Activated B cell treated with CpG ODN at 0.5 μM for 24 hours (primary cell): Measurements from ENCODE around the gene TFAP2C. TPM values are rescaled to one million over a fixed set of nuclear protein-coding genes. Genes with fewer than 3 reads are reported as not detected.
"Not testable (repeated sequence)": the region's sequence is repeated elsewhere in the genome, so short reads cannot be mapped to it uniquely, and the experiment has no call there.

Source experiments
- ATAC-seq: fragments of 200-7000 bp; cut with Tn5 transposase; one replicate; pipeline ENCODE4 v1.10.0; 2021; ENCODE audit warnings: low read depth, mild to moderate bottlenecking, moderate library complexity
- CTCF ChIA-PET: fragments of 350-600 bp; sonication (Branson Sonifier 250); formaldehyde crosslinking; loops from one replicate; lab custom pipeline; 2021; ENCODE audit warnings: antibody characterized with exemption; lab: Charles Lee
- POLR2A ChIA-PET: fragments of 350-600 bp; sonication (Branson Sonifier 250); formaldehyde crosslinking; loops from one replicate; lab custom pipeline; 2021; ENCODE audit warnings: antibody characterized with exemption; lab: Charles Lee
- DNase-seq: peaks from one replicate; pipeline ENCODE4 v3.0.0; 2022
- H3K27ac Mint-ChIP-seq: one replicate; pipeline ENCODE4 v1.8.0; 2020; ENCODE audit warnings: mixed read lengths
- H3K27me3 Mint-ChIP-seq: one replicate; pipeline ENCODE4 v1.8.0; 2021; ENCODE audit warnings: mixed read lengths
- H3K36me3 Mint-ChIP-seq: one replicate; pipeline ENCODE4 v1.8.0; 2021; ENCODE audit warnings: low read depth, mixed read lengths
- H3K4me1 Mint-ChIP-seq: one replicate; pipeline ENCODE4 v1.8.0; 2021; ENCODE audit warnings: mixed read lengths
- H3K4me3 Mint-ChIP-seq: one replicate; pipeline ENCODE4 v1.8.0; 2020; ENCODE audit warnings: mild to moderate bottlenecking, mixed read lengths
- H3K9me3 Mint-ChIP-seq: one replicate; pipeline ENCODE4 v1.8.0; 2020; ENCODE audit warnings: mixed read lengths
- CTCF ChIP-seq: fragments of 200-600 bp; IDR thresholded peaks from one replicate; pipeline ENCODE4 v1.8.0; 2022; ENCODE audit warnings: antibody characterized with exemption, mild to moderate bottlenecking
- intact Hi-C: fragments of 100-400 bp; cut with micrococcal nuclease; formaldehyde crosslinking; loops from one replicate; pipeline ENCODE4 v1.15.1; 2024
- total RNA-seq: library from RNA; stranded (reverse); gene quantifications from 2 replicates; pipeline ENCODE4 v1.2.3, GENCODE V29; 2022

TFAP2C gene
- total RNA-seq, 1 donor from 2014 or later: not detected

DNA sequence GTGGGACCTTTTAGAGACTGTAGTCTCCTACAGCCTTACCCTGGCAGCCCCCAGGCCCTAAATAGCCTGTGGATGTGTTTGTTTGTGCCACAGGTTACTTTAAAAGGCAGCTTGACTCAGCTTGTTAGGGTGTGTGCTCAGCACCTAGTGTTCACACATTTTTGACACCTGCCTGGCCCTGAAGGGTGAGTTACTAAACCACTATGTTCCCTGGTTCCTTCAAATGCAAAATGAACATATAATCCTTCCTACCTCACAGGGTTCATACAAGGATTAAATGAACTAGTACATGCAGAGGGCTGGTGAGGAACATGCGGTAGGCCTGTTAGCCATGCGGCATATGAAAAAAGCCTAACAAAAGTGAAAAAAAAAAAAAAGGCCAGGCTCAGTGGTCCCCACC, 14.9 kb upstream of the TFAP2C start:
- Mint-ChIP-seq H3K36me3 (no peaks in the 10 kb centered on the region), H3K4me3 (no peak overlapping the region), H3K4me1 (no peaks in the 10 kb centered on the region), H3K27ac (no peak overlapping the region), H3K9me3 (peaks cover 1% of the 10 kb centered on the region), H3K27me3 (no peaks in the 10 kb centered on the region)
- DNase-seq: no peak
- POLR2A ChIA-PET: no interaction called here
- TF ChIP-seq CTCF: no peak
- no peak for ATAC-seq
- intact Hi-C loops: no loop called here
- CTCF ChIA-PET: no interaction called here

GRCh38 chr20:56616716-56617115, 12.4 kb upstream of the TFAP2C start:
- no peak for DNase-seq
- Mint-ChIP-seq H3K4me1 (no peaks in the 10 kb centered on the region), H3K36me3 (no peaks in the 10 kb centered on the region), H3K9me3 (peaks cover 1% of the 10 kb centered on the region), H3K27me3 (peaks cover 2% of the 10 kb centered on the region), H3K27ac (no peak overlapping the region), H3K4me3 (no peak overlapping the region)
- intact Hi-C loops: no loop called here
- CTCF ChIA-PET: no interaction called here
- POLR2A ChIA-PET: no interaction called here
- no peak for TF ChIP-seq CTCF
- no peak for ATAC-seq

DNA sequence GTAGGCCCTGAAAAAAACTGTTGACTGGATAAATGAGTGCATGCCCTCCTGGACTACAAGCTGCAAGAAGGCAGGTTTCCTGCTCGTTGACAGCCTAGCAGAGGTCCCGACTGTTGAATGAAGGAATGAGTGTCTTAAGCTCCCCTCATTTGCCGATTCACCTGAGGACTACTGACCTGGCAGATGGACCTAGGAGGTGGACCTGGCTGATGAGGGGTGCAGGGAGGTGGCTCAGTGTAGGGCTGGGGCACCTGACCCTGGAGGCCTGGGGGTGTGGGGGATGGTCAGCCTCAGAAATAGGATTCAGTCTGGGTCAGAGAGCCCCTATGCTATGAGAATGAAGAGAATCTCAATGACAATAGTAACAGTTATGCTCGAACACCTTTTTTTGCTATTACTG, 11.6 kb upstream of the TFAP2C start:
- TF ChIP-seq CTCF: no peak
- H3K4me1 Mint-ChIP-seq: no peaks in the 10 kb centered on the region
- H3K27me3 Mint-ChIP-seq: peaks cover 8% of the 10 kb centered on the region
- peaks cover 1% of the 10 kb centered on the region for H3K9me3 Mint-ChIP-seq
- CTCF ChIA-PET: no interaction called here
- POLR2A ChIA-PET: no interaction called here
- intact Hi-C loops: no loop called here
- no peak overlapping the region for H3K4me3 Mint-ChIP-seq
- H3K36me3 Mint-ChIP-seq: no peaks in the 10 kb centered on the region
- no peak for ATAC-seq
- no peak for DNase-seq
- H3K27ac Mint-ChIP-seq: no peak overlapping the region

GRCh38 chr20:56621730-56622129, 7.4 kb upstream of the TFAP2C start:
- no peaks in the 10 kb centered on the region for H3K4me1 Mint-ChIP-seq
- no peak overlapping the region for H3K4me3 Mint-ChIP-seq
- no peaks in the 10 kb centered on the region for H3K36me3 Mint-ChIP-seq
- intact Hi-C loops: no loop called here
- ChIA-PET CTCF (no interaction called here), POLR2A (no interaction called here)
- no peak for TF ChIP-seq CTCF
- no peaks in the 10 kb centered on the region for H3K9me3 Mint-ChIP-seq
- H3K27ac Mint-ChIP-seq: no peak overlapping the region
- ATAC-seq (no peak), DNase-seq (no peak)
- H3K27me3 Mint-ChIP-seq: peaks cover 22% of the 10 kb centered on the region

GRCh38 chr20:56623930-56624329, 5.2 kb upstream of the TFAP2C start:
- DNase-seq, H3K4me1 Mint-ChIP-seq, CTCF ChIA-PET, POLR2A ChIA-PET, intact Hi-C loops, H3K4me3 Mint-ChIP-seq, ATAC-seq, H3K9me3 Mint-ChIP-seq, H3K36me3 Mint-ChIP-seq, H3K27ac Mint-ChIP-seq: not testable (repeated sequence)
- peaks cover 38% of the 10 kb centered on the region for H3K27me3 Mint-ChIP-seq
